ENCODE data around the gene LSAMP. TPM values are rescaled to one million over a fixed set of nuclear protein-coding genes. Genes with fewer than 3 reads are reported as not detected.
A peak's percentile ranks its signal among the peaks of the same experiment; 100 is the strongest.
"Not testable (repeated sequence)": the region's sequence is repeated elsewhere in the genome, so short reads cannot be mapped to it uniquely, and the experiment has no call there.

LSAMP gene
- total RNA-seq, 1 donor from 2014 or later = 1.1 TPM

DNA sequence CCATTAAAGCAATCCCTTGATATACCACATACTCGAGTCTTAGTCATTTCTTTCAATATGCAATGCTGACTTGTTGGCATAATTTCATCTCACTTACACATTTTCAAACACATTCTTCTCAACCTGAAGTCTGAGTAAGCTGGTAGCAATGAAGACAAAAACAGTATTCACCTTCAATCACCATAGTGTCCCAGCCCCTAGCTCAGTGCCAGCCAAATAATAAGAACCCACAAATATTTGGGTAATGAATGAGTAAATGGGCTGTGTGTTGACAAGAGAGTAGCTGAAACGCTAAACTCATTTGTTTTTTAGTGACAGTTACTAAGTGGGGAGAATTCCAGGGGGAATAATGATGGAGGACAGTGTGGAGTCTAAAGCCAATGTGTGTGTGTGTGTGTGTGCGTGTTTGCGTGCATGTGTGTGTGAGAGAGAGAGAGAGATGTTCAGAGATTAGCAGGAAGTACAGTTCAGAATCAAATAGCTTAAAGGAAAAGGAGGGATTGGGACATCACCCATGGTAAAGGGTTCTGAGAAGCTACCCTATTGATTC is 656.3 kb downstream of the LSAMP start:
- peak overlapping the region; percentile 1 for H3K4me3 Mint-ChIP-seq (ENCODE audit: unreplicated experiment)
- no peak for DNase-seq (ENCODE audit: low spot score)

DNA sequence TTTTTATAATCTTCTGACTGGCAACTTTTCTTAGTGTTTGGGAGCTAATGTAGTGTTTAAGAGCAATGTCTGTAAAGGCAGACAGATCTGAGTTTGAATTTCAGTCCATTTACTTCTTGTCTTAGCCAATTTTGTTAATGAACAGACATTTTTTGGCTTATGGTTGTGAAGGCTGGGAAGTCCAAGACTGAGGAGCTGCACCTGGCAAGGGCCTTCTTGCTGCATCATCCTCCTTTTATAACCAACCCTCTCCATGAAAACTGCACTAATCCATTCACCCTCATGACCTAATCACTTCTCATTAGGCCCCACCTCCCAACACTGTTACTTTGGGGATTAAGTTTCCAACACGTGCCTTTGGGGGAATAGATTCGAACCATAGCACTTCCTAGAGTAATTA is 657.5 kb downstream of the LSAMP start:
- H3K4me3 Mint-ChIP-seq (ENCODE audit: unreplicated experiment) = no peak overlapping the region
- no peaks in the 10 kb centered on the region for H3K36me3 Mint-ChIP-seq (ENCODE audit: low read depth)
- no peaks in the 10 kb centered on the region for H3K9me3 Mint-ChIP-seq (ENCODE audit: low read depth)
- H3K4me1 Mint-ChIP-seq (ENCODE audit: low read depth) = peaks cover 70% of the 10 kb centered on the region
- TF ChIP-seq, protein P1, sequence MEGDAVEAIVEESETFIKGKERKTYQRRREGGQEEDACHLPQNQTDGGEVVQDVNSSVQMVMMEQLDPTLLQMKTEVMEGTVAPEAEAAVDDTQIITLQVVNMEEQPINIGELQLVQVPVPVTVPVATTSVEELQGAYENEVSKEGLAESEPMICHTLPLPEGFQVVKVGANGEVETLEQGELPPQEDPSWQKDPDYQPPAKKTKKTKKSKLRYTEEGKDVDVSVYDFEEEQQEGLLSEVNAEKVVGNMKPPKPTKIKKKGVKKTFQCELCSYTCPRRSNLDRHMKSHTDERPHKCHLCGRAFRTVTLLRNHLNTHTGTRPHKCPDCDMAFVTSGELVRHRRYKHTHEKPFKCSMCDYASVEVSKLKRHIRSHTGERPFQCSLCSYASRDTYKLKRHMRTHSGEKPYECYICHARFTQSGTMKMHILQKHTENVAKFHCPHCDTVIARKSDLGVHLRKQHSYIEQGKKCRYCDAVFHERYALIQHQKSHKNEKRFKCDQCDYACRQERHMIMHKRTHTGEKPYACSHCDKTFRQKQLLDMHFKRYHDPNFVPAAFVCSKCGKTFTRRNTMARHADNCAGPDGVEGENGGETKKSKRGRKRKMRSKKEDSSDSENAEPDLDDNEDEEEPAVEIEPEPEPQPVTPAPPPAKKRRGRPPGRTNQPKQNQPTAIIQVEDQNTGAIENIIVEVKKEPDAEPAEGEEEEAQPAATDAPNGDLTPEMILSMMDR (IDR thresholded peaks at IDR 0.05) = no peak
- no peaks in the 10 kb centered on the region for H3K27me3 Mint-ChIP-seq (ENCODE audit: low read depth)
- DNase-seq (ENCODE audit: low spot score) = no peak
- peak overlapping the region; percentile 89 for H3K27ac Mint-ChIP-seq (ENCODE audit: unreplicated experiment)

More for the DNA sequence above, 656.3 kb downstream of the LSAMP start:
- H3K27ac Mint-ChIP-seq (ENCODE audit: unreplicated experiment) = peak overlapping the region; percentile 89
- H3K36me3 Mint-ChIP-seq (ENCODE audit: low read depth) = no peaks in the 10 kb centered on the region
- TF ChIP-seq, protein P1 (IDR thresholded peaks at IDR 0.05) = no peak
- H3K9me3 Mint-ChIP-seq (ENCODE audit: low read depth) = no peaks in the 10 kb centered on the region
- H3K27me3 Mint-ChIP-seq (ENCODE audit: low read depth) = no peaks in the 10 kb centered on the region
- H3K4me1 Mint-ChIP-seq (ENCODE audit: low read depth) = peaks cover 71% of the 10 kb centered on the region

DNA sequence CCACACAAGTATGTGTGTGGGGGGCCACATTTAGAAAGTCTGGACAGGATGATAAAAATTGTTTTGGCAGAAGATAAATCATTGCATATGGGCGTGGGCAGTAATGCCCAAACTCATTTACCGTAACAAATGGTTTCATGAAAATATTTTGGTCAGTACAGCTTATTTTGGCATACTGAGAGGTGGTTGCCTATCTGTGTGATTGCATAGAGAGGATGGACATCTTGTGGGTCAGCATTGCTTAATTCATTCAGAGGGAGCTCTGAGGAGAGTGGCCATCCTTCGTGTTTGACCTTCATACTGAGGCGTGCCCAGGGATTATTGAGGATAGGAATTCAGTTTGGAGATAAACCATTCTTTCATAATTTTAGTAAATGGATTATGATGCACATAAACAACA is 659.5 kb downstream of the LSAMP start:
- Mint-ChIP-seq H3K9me3 (ENCODE audit: low read depth) (no peaks in the 10 kb centered on the region), H3K27me3 (ENCODE audit: low read depth) (no peaks in the 10 kb centered on the region), H3K36me3 (ENCODE audit: low read depth) (no peaks in the 10 kb centered on the region), H3K4me1 (ENCODE audit: low read depth) (peaks cover 55% of the 10 kb centered on the region), H3K4me3 (ENCODE audit: unreplicated experiment) (no peak overlapping the region), H3K27ac (ENCODE audit: unreplicated experiment) (peak overlapping the region; percentile 99)
- TF ChIP-seq, protein P1 (IDR thresholded peaks at IDR 0.05) = no peak
- no peak for DNase-seq (ENCODE audit: low spot score)

DNA sequence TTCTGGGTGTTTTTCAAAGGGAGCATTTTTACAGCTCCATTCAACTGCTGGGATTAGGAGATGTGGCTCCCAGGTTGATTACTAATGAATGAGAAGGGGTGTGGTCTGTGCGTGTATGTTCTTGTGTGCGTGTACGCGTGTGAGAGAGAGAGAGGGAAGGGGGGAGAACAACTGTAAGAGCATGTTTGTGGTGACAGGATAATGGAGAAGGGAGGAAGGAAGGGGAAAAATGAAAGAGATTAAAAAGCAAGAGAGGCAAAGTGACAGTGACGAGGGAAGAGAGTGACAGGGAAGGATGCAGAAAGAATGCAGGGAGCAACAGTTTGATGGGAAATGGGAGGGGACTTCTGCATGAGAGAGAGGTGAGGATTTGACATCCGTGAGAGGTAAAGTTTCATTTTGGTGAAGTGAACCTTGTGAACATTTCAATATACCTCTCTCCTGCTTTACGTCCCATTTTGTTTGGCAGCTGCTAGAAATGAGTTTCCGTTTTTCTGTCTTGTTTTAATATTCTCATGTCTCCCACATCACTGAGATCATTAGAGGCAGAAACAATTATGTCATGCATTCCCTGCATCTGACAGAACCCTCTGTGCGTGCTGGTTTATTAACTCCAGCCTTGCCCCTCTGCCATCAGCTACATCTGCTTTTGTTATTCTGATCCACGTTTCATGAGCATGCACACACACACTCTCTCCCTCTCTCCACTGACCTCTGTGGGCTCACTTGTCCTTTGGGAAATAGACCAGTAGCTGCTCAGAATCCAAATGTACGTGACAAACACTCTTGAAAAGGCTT is 660.3 kb downstream of the LSAMP start:
- Mint-ChIP-seq H3K36me3 (ENCODE audit: low read depth) (no peaks in the 10 kb centered on the region), H3K27ac (ENCODE audit: unreplicated experiment) (peak overlapping the region; percentile 99), H3K4me3 (ENCODE audit: unreplicated experiment) (peak overlapping the region; percentile 94), H3K27me3 (ENCODE audit: low read depth) (no peaks in the 10 kb centered on the region), H3K4me1 (ENCODE audit: low read depth) (peaks cover 46% of the 10 kb centered on the region), H3K9me3 (ENCODE audit: low read depth) (no peaks in the 10 kb centered on the region)
- no peak for DNase-seq (ENCODE audit: low spot score)
- TF ChIP-seq, protein P1 (IDR thresholded peaks at IDR 0.05) = peak; percentile 51

DNA sequence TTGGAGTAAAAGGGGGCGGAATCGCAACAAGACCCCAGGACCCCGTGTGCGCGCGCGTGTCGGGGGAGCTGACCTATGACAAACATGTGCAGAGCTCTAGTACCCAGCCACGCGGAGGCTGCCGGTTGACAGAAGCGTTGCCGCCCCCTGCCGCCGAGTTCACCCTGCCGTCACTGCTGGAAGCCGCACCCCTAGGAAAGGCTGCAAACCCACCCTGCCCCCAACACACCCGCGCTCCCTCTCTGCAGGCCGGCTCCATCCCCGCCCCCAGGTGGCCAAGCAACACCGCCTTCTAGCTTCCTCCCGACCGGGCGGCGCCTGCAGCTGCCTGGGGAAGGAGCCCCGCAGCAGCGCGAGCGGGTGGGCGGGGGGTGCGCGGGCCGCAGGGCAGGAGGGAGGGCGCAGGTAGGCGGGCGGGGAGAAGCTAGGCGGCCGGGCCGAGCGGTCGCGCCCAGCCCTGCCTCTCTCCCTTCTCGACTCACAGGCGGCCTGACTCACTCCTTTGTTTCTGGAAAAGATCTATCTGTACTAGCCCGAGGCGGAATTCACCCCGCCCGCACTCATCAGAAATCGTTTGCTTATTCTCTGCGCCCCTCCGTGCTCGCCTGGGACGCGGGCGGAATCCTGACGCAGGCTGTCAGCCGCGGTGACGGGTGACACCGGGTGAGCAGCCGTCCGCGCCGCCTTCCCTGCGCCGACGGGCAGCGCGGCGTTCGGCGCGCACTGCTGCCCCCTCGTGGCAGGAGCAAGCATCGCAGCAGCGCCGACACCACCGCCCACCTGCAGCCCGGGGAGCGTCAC is 661.1 kb downstream of the LSAMP start:
- Mint-ChIP-seq H3K4me3 (ENCODE audit: unreplicated experiment) (peak overlapping the region; percentile 94), H3K4me1 (ENCODE audit: low read depth) (peaks cover 38% of the 10 kb centered on the region), H3K9me3 (ENCODE audit: low read depth) (no peaks in the 10 kb centered on the region), H3K27ac (ENCODE audit: unreplicated experiment) (peak overlapping the region; percentile 99), H3K27me3 (ENCODE audit: low read depth) (no peaks in the 10 kb centered on the region), H3K36me3 (ENCODE audit: low read depth) (no peaks in the 10 kb centered on the region)
- TF ChIP-seq, protein P1 (IDR thresholded peaks at IDR 0.05) = peak; percentile 93
- DNase-seq (ENCODE audit: low spot score) = peak; percentile 97

DNA sequence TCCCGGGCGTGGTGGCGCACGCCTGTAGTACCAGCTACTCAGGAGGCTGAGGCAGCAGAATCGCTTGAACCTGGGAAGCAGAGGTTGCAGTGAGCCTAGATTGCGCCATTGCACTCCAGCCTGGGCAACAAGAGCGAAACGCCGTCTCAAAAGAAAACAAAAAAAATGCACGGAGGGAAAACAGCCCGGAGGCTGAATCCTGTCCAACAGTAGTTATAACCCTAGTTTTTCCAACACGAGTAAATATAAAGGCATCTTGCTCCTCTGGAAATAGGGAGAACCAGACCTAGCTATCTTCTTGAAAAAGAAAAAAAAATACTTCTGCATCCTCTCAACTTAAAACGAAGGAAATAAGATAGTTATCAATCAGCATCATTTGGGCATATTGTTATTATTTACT is 661.9 kb downstream of the LSAMP start:
- H3K27ac Mint-ChIP-seq (ENCODE audit: unreplicated experiment); H3K36me3 Mint-ChIP-seq (ENCODE audit: low read depth); H3K27me3 Mint-ChIP-seq (ENCODE audit: low read depth); DNase-seq (ENCODE audit: low spot score); H3K9me3 Mint-ChIP-seq (ENCODE audit: low read depth): not testable (repeated sequence)
- H3K4me3 Mint-ChIP-seq (ENCODE audit: unreplicated experiment) = peak overlapping the region; percentile 94
- H3K4me1 Mint-ChIP-seq (ENCODE audit: low read depth) = peaks cover 31% of the 10 kb centered on the region
